ENCODE data around the gene PTPRM.

PTPRM gene

DNA sequence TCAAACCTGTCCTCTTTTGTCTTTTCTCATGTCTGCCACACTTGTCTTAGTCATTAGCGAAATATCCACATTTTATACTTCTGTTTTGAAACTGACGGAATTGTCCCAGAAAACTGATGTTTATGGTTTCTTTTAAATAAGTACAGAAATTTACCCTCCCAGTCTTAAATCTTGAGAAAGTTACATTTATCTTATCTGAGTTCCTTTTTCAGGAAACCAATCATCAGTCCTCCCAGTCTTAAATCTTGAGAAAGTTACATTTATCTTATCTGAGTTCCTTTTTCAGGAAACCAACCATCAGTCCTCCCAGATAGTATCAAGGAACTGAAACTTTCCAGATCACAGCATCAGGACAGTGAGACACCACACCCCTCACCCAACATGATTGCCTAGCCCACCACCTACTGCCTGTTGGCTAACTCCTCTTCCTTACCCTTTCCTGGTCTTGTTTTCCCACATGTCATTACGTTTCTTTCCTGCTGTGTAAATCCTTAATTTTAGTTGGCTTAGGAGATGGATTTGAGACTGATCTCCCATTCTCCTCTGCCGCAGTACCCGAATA lies 247.7 kb downstream of the PTPRM start:
- no peaks in the 10 kb centered on the region for H3K27me3 ChIP-seq (ENCODE audit: control insufficient read depth in 1 of 2, insufficient read depth in 2 of 2, low read length in 2 of 2)
- H3K9ac ChIP-seq (ENCODE audit: low read length) = no peak overlapping the region
- no peaks in the 10 kb centered on the region for H3K36me3 ChIP-seq (ENCODE audit: insufficient read depth, low read length)
- H3K4me1 ChIP-seq (ENCODE audit: insufficient read depth, low read length) = peaks cover 8% of the 10 kb centered on the region
- no peak overlapping the region for H3K27ac ChIP-seq (ENCODE audit: low read depth, low read length)
- no peak overlapping the region for H3K4me3 ChIP-seq (ENCODE audit: low read depth in 1 of 2, low read length in 2 of 2)
- no peaks in the 10 kb centered on the region for H3K9me3 ChIP-seq (ENCODE audit: low read length)

DNA sequence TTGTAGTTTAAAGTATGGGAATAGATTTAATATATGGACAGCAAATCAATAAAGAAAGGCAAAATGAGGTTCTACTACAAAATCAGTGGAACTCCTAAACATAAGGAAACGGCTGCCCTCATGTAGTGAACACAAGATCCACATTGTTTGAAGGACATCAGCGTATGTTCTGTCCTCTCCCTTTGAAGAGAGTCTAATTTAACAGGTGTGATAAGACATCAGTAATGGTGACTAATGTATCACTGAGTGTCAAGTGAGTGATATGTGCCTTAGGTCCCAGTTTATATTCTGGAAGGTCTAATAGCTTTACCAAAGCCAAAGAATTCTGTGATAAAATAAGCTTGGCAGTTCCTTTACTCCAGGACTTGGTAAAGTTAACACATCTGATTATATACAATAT lies 248.7 kb downstream of the PTPRM start:
- Histone ChIP-seq H3K27ac (ENCODE audit: low read depth, low read length) (no peak overlapping the region), H3K27me3 (ENCODE audit: control insufficient read depth in 1 of 2, insufficient read depth in 2 of 2, low read length in 2 of 2) (no peaks in the 10 kb centered on the region), H3K4me1 (ENCODE audit: insufficient read depth, low read length) (peaks cover 8% of the 10 kb centered on the region), H3K9ac (ENCODE audit: low read length) (no peak overlapping the region), H3K36me3 (ENCODE audit: insufficient read depth, low read length) (no peaks in the 10 kb centered on the region), H3K4me3 (ENCODE audit: low read depth in 1 of 2, low read length in 2 of 2) (no peak overlapping the region), H3K9me3 (ENCODE audit: low read length) (no peaks in the 10 kb centered on the region)

DNA sequence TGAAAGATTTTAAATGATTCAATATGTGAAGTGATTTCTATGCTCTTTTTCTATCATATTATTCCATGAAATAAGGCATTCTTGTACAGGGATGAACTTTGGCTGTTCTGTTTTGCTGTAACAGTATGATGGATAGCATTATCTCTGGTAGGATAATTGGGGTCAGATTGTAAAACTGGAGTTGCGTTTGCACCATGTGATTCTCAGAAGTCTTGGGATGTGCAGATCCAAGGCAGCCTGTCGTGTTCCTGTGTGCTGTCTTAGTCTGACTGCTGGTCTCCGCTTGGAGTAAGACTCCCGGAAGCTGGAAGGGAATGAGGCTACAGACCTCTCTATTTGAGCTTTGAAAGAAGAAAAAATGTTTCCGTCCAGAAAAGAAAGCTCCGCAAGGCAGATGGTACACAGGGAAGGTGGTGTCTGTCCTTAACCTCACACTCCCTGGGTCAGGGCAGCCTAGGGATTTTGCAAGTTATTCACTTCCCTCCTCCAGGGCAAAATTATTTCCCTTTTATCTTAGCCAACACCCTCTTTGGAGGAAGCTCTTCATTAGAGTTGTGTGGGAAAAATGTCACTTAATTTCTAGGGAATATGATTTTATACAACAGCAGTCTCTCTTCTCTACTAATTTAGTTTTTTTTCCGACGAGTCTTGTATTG lies 250.6 kb downstream of the PTPRM start:
- Histone ChIP-seq H3K9me3 (ENCODE audit: low read length) (no peaks in the 10 kb centered on the region), H3K4me1 (ENCODE audit: insufficient read depth, low read length) (peaks cover 19% of the 10 kb centered on the region), H3K4me3 (ENCODE audit: low read depth in 1 of 2, low read length in 2 of 2) (no peak overlapping the region), H3K9ac (ENCODE audit: low read length) (no peak overlapping the region), H3K27me3 (ENCODE audit: control insufficient read depth in 1 of 2, insufficient read depth in 2 of 2, low read length in 2 of 2) (no peaks in the 10 kb centered on the region), H3K36me3 (ENCODE audit: insufficient read depth, low read length) (no peaks in the 10 kb centered on the region), H3K27ac (ENCODE audit: low read depth, low read length) (no peak overlapping the region)

DNA sequence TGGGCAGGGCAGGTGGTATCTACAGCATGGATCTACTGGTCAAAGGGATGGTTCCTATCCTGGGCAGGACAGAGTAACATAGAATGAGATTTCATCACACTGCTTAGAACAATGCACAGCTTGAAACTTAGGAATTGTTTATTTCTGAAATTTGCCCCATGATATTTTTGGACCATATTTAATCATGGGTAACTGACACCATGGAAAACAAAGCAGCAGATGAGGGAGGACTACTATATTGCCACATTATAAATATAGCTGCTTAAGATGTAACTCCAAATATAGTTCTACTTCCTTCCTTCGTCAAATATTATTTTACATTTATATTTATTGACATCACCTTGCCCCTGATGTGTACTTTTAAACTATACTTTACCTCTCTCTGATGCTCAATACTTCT lies 254.7 kb downstream of the PTPRM start:
- no peak overlapping the region for H3K9ac ChIP-seq (ENCODE audit: low read length)
- H3K27ac ChIP-seq (ENCODE audit: low read depth, low read length) = no peak overlapping the region
- no peaks in the 10 kb centered on the region for H3K9me3 ChIP-seq (ENCODE audit: low read length)
- H3K27me3 ChIP-seq (ENCODE audit: control insufficient read depth in 1 of 2, insufficient read depth in 2 of 2, low read length in 2 of 2) = no peaks in the 10 kb centered on the region
- no peak overlapping the region for H3K4me3 ChIP-seq (ENCODE audit: low read depth in 1 of 2, low read length in 2 of 2)
- no peaks in the 10 kb centered on the region for H3K36me3 ChIP-seq (ENCODE audit: insufficient read depth, low read length)
- H3K4me1 ChIP-seq (ENCODE audit: insufficient read depth, low read length) = peaks cover 19% of the 10 kb centered on the region

DNA sequence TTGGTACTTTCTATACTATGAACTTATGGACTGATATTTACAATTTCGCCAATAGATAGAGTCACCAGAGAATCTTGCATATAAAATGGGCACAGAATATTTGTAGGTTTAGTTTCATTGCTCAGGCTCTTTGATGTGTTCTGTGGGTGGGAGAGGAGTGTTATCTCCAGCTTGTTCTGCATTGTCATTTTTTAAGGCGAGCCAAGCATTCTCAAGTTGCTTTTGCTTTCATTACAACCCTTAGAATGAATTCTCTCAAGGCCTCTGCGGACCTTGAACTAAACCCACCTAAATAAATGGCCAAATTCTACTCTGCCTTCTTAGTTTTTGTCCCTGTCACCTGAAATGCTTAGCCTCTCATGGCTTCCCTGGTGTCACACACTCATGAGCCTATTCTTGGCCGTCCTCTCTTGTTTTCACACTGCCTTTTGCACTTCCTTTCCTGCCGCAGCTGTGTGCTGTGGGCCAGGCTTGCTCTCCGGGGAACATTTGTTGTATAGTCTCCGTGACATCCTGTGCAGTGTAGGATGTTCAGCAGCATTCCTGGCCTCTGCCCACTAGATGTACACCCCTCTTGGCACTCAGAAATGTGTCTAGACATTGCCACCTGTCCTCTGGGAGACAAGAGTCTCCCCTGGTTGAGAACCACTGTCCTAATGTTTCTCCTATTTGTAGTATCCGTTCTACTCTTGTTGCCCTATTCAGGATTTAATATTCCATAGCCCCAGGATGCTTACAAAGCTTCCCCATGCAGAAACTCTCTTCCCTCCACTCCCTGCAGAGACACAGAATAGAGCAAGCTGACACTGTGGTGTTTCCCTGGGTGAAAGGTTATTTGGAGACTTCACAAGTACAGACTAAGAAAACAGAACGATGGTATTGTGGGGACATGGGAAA lies 255.6 kb downstream of the PTPRM start:
- H3K27ac ChIP-seq (ENCODE audit: low read depth, low read length) = no peak overlapping the region
- H3K36me3 ChIP-seq (ENCODE audit: insufficient read depth, low read length) = no peaks in the 10 kb centered on the region
- no peaks in the 10 kb centered on the region for H3K27me3 ChIP-seq (ENCODE audit: control insufficient read depth in 1 of 2, insufficient read depth in 2 of 2, low read length in 2 of 2)
- no peaks in the 10 kb centered on the region for H3K9me3 ChIP-seq (ENCODE audit: low read length)
- H3K4me1 ChIP-seq (ENCODE audit: insufficient read depth, low read length) = peaks cover 19% of the 10 kb centered on the region
- no peak overlapping the region for H3K4me3 ChIP-seq (ENCODE audit: low read depth in 1 of 2, low read length in 2 of 2)
- no peak overlapping the region for H3K9ac ChIP-seq (ENCODE audit: low read length)

DNA sequence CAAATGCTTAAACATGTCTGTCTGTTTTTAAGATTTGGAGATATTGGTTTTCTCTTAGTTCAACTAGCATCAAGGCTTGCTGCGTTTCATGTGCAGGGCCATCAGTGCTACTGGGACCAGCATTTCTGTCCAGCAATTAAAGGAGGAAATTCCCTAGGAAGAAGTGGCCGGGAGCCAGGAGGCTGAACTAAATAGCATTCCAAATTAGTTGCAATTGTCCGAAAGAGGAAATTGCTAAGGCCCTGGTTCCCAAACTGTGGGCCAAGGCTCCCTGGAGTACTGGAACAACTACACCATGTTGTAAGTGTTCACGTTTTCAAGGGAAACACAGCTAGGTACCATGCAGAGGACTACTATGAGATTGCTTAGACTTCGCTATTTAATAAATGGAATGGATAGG lies 257.9 kb downstream of the PTPRM start:
- no peak overlapping the region for H3K9ac ChIP-seq (ENCODE audit: low read length)
- H3K9me3 ChIP-seq (ENCODE audit: low read length) = no peaks in the 10 kb centered on the region
- peaks cover 19% of the 10 kb centered on the region for H3K4me1 ChIP-seq (ENCODE audit: insufficient read depth, low read length)
- H3K36me3 ChIP-seq (ENCODE audit: insufficient read depth, low read length) = no peaks in the 10 kb centered on the region
- H3K27me3 ChIP-seq (ENCODE audit: control insufficient read depth in 1 of 2, insufficient read depth in 2 of 2, low read length in 2 of 2) = no peaks in the 10 kb centered on the region
- no peak overlapping the region for H3K27ac ChIP-seq (ENCODE audit: low read depth, low read length)
- H3K4me3 ChIP-seq (ENCODE audit: low read depth in 1 of 2, low read length in 2 of 2) = no peak overlapping the region

DNA sequence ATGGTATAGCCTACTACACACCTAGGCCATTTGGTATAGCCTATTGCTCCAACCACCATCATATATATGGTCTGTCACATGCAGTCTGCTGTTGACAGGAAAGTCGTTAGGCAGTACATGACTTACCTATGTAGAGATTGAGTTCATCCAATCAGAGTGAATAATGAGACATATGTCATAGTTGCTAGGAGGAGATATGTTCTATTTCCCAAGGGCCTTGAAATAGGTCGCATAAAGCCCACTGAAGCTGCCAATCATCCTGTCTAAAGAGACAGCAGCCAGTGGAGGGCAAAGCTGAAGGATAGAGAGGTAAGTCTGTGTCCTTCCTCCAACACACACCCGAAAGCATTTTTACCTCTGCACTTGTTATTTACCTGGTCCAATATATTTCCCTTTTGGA lies 263.4 kb downstream of the PTPRM start:
- no peaks in the 10 kb centered on the region for H3K27me3 ChIP-seq (ENCODE audit: control insufficient read depth in 1 of 2, insufficient read depth in 2 of 2, low read length in 2 of 2)
- H3K9ac ChIP-seq (ENCODE audit: low read length) = no peak overlapping the region

DNA sequence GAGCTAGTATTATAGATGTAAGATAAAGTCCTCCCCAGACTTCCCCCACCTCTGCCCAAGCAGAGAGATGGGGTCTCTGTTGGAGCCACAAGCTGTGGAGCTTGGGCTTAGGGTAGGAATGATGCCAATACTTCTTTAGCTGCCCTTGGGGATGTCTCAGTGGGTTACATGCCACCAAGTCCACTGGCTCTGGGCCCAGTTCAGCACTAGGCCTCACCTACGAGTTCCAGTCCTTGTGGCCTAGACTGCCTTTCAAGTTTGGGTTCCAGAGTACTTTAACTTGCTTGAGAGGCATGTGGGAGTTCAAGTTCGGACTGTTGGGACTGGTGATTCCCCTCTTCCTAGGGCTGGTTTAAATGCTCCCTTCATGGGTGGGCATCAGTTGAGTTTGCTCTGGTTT lies 272.4 kb downstream of the PTPRM start:
- Histone ChIP-seq H3K27me3 (ENCODE audit: control insufficient read depth in 1 of 2, insufficient read depth in 2 of 2, low read length in 2 of 2) (no peaks in the 10 kb centered on the region), H3K9me3 (ENCODE audit: low read length) (no peaks in the 10 kb centered on the region), H3K36me3 (ENCODE audit: insufficient read depth, low read length) (no peaks in the 10 kb centered on the region), H3K4me3 (ENCODE audit: low read depth in 1 of 2, low read length in 2 of 2) (no peak overlapping the region), H3K4me1 (ENCODE audit: insufficient read depth, low read length) (peaks cover 10% of the 10 kb centered on the region), H3K9ac (ENCODE audit: low read length) (no peak overlapping the region), H3K27ac (ENCODE audit: low read depth, low read length) (no peak overlapping the region)

More for the DNA sequence above, 263.4 kb downstream of the PTPRM start:
- Histone ChIP-seq H3K27ac (ENCODE audit: low read depth, low read length) (no peak overlapping the region), H3K36me3 (ENCODE audit: insufficient read depth, low read length) (no peaks in the 10 kb centered on the region), H3K9me3 (ENCODE audit: low read length) (no peaks in the 10 kb centered on the region), H3K4me3 (ENCODE audit: low read depth in 1 of 2, low read length in 2 of 2) (no peak overlapping the region), H3K4me1 (ENCODE audit: insufficient read depth, low read length) (no peaks in the 10 kb centered on the region)

DNA sequence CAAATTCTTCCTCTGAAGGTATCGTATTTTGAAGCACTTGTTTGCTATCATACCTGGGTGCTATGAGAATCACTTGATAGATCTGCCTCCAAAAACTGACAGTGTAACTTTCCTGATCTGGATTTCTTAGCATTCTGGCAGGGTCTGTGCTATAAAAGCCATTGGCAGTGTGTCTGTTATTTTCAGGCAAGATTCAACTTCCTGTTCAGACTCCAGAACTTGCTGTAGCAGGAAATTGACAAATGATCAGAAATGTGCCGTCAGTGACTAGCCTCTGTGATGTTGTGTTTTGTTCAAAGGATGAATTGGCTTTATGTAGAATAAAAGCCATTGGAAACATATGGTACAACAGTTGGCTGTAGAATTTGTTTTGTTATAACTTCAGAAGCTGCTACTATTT lies 273.3 kb downstream of the PTPRM start:
- no peak overlapping the region for H3K9ac ChIP-seq (ENCODE audit: low read length)
- H3K4me1 ChIP-seq (ENCODE audit: insufficient read depth, low read length) = peaks cover 10% of the 10 kb centered on the region
- H3K27ac ChIP-seq (ENCODE audit: low read depth, low read length) = no peak overlapping the region

DNA sequence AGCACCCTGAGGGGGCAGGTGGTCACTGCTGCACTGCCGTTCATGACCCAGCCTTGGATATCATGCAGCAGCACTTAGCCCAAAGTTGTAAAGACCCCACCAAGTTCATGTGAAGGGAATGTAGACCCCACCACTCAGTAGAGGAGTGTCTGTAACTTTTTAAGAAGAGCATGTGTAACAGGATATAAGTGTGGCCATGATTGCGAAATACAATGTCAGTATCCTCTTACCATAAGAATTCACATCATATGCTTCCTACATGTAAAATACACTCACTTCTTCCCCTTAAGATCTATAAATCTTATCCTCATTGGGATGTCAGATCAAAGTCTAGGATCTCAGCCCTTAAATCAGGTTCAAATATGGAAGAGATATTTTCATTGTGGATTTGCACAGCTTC lies 276.9 kb downstream of the PTPRM start:
- Histone ChIP-seq H3K4me3 (ENCODE audit: low read depth in 1 of 2, low read length in 2 of 2) (no peak overlapping the region), H3K36me3 (ENCODE audit: insufficient read depth, low read length) (no peaks in the 10 kb centered on the region), H3K27me3 (ENCODE audit: control insufficient read depth in 1 of 2, insufficient read depth in 2 of 2, low read length in 2 of 2) (no peaks in the 10 kb centered on the region), H3K27ac (ENCODE audit: low read depth, low read length) (no peak overlapping the region), H3K9me3 (ENCODE audit: low read length) (no peaks in the 10 kb centered on the region), H3K9ac (ENCODE audit: low read length) (no peak overlapping the region), H3K4me1 (ENCODE audit: insufficient read depth, low read length) (peaks cover 15% of the 10 kb centered on the region)

More for the DNA sequence above, 273.3 kb downstream of the PTPRM start:
- Histone ChIP-seq H3K9me3 (ENCODE audit: low read length) (no peaks in the 10 kb centered on the region), H3K36me3 (ENCODE audit: insufficient read depth, low read length) (no peaks in the 10 kb centered on the region), H3K4me3 (ENCODE audit: low read depth in 1 of 2, low read length in 2 of 2) (no peak overlapping the region), H3K27me3 (ENCODE audit: control insufficient read depth in 1 of 2, insufficient read depth in 2 of 2, low read length in 2 of 2) (no peaks in the 10 kb centered on the region)

DNA sequence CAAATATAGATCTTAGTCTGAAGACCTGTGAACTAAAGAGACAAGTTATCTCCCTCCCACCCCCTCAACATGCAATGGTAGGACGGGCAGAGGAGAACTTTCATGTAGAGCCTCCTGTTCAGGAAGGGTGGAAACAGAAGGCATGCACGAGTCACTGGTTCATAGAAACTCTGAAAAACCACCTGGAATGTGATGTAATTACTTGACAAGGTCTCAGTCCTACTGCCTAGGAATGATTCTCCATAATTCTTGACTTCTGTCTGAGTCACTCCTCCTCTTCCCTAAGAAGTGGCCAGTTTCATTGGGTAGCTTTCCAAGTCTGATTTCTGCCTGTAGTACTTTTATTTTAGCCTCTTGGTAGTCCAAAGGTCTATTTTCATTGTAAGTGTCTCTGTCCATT lies 277.3 kb downstream of the PTPRM start:
- Histone ChIP-seq H3K9ac (ENCODE audit: low read length) (no peak overlapping the region), H3K36me3 (ENCODE audit: insufficient read depth, low read length) (no peaks in the 10 kb centered on the region), H3K9me3 (ENCODE audit: low read length) (no peaks in the 10 kb centered on the region), H3K4me3 (ENCODE audit: low read depth in 1 of 2, low read length in 2 of 2) (no peak overlapping the region), H3K27me3 (ENCODE audit: control insufficient read depth in 1 of 2, insufficient read depth in 2 of 2, low read length in 2 of 2) (no peaks in the 10 kb centered on the region), H3K27ac (ENCODE audit: low read depth, low read length) (no peak overlapping the region), H3K4me1 (ENCODE audit: insufficient read depth, low read length) (peaks cover 15% of the 10 kb centered on the region)
